HCT116 (cell line): ENCODE results near the gene TECTA. TPM values are rescaled to one million over a fixed set of nuclear protein-coding genes. Genes with fewer than 3 reads are reported as not detected.

Source experiments
- ATAC-seq: fragments of 200-7000 bp; cut with Tn5 transposase; 2 replicates; pipeline ENCODE4 v1.9.1; 2020; ENCODE audit warnings: mild to moderate bottlenecking, moderate library complexity
- BruUV-seq: library from RNA; stranded (reverse); fragments of 400-500 nt; replicated peaks from 2 replicates; lab custom pipeline; 2021; lab: Mats Ljungman, UMichigan
- CTCF ChIA-PET: fragments of 300-600 bp; sonication (Branson Sonifier 250); formaldehyde crosslinking; loops from one replicate; lab custom pipeline; 2021; ENCODE audit warnings: antibody characterized with exemption; lab: Charles Lee
- POLR2A ChIA-PET: fragments of 300-600, 350-600 bp; sonication (Branson Sonifier 250); formaldehyde crosslinking; loops from one replicate; lab custom pipeline; 2021; ENCODE audit warnings: antibody characterized with exemption; lab: Charles Lee
- RAD21 ChIA-PET, 2 experiments: fragments of 300-600 bp; sonication (Branson Sonifier 250); formaldehyde crosslinking; loops; one replicate each; lab custom pipeline; 2023; ENCODE audit warnings: low total read pairs in 2 of 2; ENCODE audit not compliant: uncharacterized antibody in 2 of 2, unreplicated experiment in 2 of 2, low non-redundant PET in 1 of 2; lab: Charles Lee
- DNase-seq: peaks from one replicate; pipeline ENCODE4 v3.0.0-alpha.2; 2010; ENCODE audit warnings: low read depth, low spot score
- H2AFZ ChIP-seq: fragments of 200-600 bp; shearing (Covaris generic), sonication (generic); 2 replicates; pipeline ENCODE4 v1.6.1; 2017; ENCODE audit warnings: low read depth, mixed run types, mixed read lengths, antibody characterized with exemption, low read length; ENCODE audit not compliant: poor library complexity, severe bottlenecking
- H3K27ac ChIP-seq: 2 replicates; pipeline ENCODE4 v1.5.1; 2012; ENCODE audit warnings: low read depth, low read length
- H3K27me3 ChIP-seq: fragments of 200-600 bp; sonication (generic); 2 replicates; pipeline ENCODE4 v1.6.1; 2016; ENCODE audit warnings: mixed run types, low read length, mixed read lengths; ENCODE audit not compliant: insufficient read depth
- H3K36me3 ChIP-seq, 2 experiments: fragments of 200-500 bp in 1 of 2; fragments of 200-600 bp in 1 of 2; sonication (Bioruptor generic) in 1 of 2; sonication (generic) in 1 of 2; 2 replicates each; pipeline versions ENCODE4 v1.5.1 to v1.6.1; 2014 to 2016; ENCODE audit warnings: low read length in 2 of 2, inconsistent platforms in 1 of 2, mixed read lengths in 1 of 2, mixed run types in 1 of 2; ENCODE audit not compliant: insufficient read depth in 2 of 2, control insufficient read depth in 1 of 2
- H3K4me1 ChIP-seq, 2 experiments: fragments of 200-600 bp in 1 of 2; sonication (generic) in 1 of 2; 2 replicates each; pipeline versions ENCODE4 v1.5.1 to v1.6.1; 2012 to 2017; ENCODE audit warnings: low read length in 2 of 2, inconsistent platforms in 1 of 2, mild to moderate bottlenecking in 1 of 2, mixed read lengths in 1 of 2, mixed run types in 1 of 2, moderate library complexity in 1 of 2; ENCODE audit not compliant: insufficient read depth in 2 of 2, control insufficient read depth in 1 of 2
- H3K4me2 ChIP-seq: fragments of 200-600 bp; sonication (generic); 2 replicates; pipeline ENCODE4 v1.6.1; 2017; ENCODE audit warnings: mixed run types, low read length, mixed read lengths
- H3K4me3 ChIP-seq, 2 experiments: fragments of 200-600 bp in 1 of 2; sonication (generic) in 1 of 2; replicated peaks in 1 of 2; 2 replicates each; pipeline ENCODE4 v1.5.1; 2011 to 2016; ENCODE audit warnings: low read length in 2 of 2, control low read depth in 1 of 2, low read depth in 1 of 2, mild to moderate bottlenecking in 1 of 2, mixed read lengths in 1 of 2, mixed run types in 1 of 2
- H3K79me2 ChIP-seq: fragments of 200-600 bp; sonication (generic); 2 replicates; pipeline ENCODE4 v1.6.1; 2017; ENCODE audit warnings: mild to moderate bottlenecking, mixed run types, low read length, moderate library complexity, mixed read lengths; ENCODE audit not compliant: insufficient read depth
- H3K9ac ChIP-seq: fragments of 200-600 bp; sonication (generic); 2 replicates; pipeline ENCODE4 v1.6.1; 2016; ENCODE audit warnings: low read length, mixed read lengths
- H3K9me2 ChIP-seq: fragments of 200-600 bp; sonication (generic), shearing (Covaris generic); 2 replicates; pipeline ENCODE4 v1.6.1; 2017; ENCODE audit warnings: mixed run types, mild to moderate bottlenecking, moderate library complexity; ENCODE audit not compliant: insufficient read depth
- H3K9me3 ChIP-seq, 2 experiments: fragments of 200-500 bp in 1 of 2; fragments of 200-600 bp in 1 of 2; sonication (Bioruptor generic) in 1 of 2; sonication (generic) in 1 of 2; 2 replicates each; pipeline ENCODE4 v1.6.1; 2014 to 2017; ENCODE audit warnings: low read length in 2 of 2, mixed read lengths in 2 of 2, inconsistent platforms in 1 of 2, low read depth in 1 of 2, mild to moderate bottlenecking in 1 of 2, mixed run types in 1 of 2, moderate library complexity in 1 of 2; ENCODE audit not compliant: control insufficient read depth in 1 of 2, insufficient read depth in 1 of 2
- H4K20me1 ChIP-seq: fragments of 200-600 bp; sonication (generic), shearing (Covaris generic); 2 replicates; pipeline ENCODE4 v1.6.1; 2017; ENCODE audit warnings: mixed run types, mild to moderate bottlenecking, moderate library complexity; ENCODE audit not compliant: insufficient read depth
- CTCF ChIP-seq, 3 experiments: fragments of 200-600 bp in 1 of 3; sonication (generic) in 1 of 3; IDR thresholded peaks in 2 of 3; conservative IDR thresholded peaks in 1 of 3; 2 replicates each; pipeline ENCODE4 v1.5.1; 2012 to 2017; ENCODE audit warnings: low read depth in 2 of 3, low read length in 2 of 3, antibody characterized with exemption in 1 of 3, borderline replicate concordance in 1 of 3, control low read depth in 1 of 3, mild to moderate bottlenecking in 1 of 3, mixed read lengths in 1 of 3, mixed run types in 1 of 3, moderate library complexity in 1 of 3; ENCODE audit not compliant: insufficient read depth in 1 of 3
- EGR1 ChIP-seq: IDR thresholded peaks from 2 replicates; pipeline ENCODE4 v1.6.1; 2012; ENCODE audit warnings: low read depth
- ELF1 ChIP-seq: IDR thresholded peaks from 2 replicates; pipeline ENCODE4 v1.6.1; 2012; ENCODE audit warnings: low read depth, borderline replicate concordance
- EZH2 ChIP-seq: fragments of 200-600 bp; sonication (generic); IDR thresholded peaks from 2 replicates; pipeline ENCODE4 v1.6.1; 2017; ENCODE audit warnings: antibody characterized with exemption, mixed run types
- EZH2phosphoT487 ChIP-seq: fragments of 200-600 bp; IDR thresholded peaks from 2 replicates; pipeline ENCODE4 v1.6.1; 2018; ENCODE audit warnings: antibody characterized with exemption, borderline replicate concordance
- FOSL1 ChIP-seq: IDR thresholded peaks from 2 replicates; pipeline ENCODE4 v1.6.1; 2012; ENCODE audit warnings: low read depth
- JUND ChIP-seq: IDR thresholded peaks from 2 replicates; pipeline ENCODE4 v1.6.1; 2012
- MAX ChIP-seq: IDR thresholded peaks from 2 replicates; pipeline ENCODE4 v1.6.1; 2012
- POLR2AphosphoS5 ChIP-seq: IDR thresholded peaks from 2 replicates; pipeline ENCODE4 v1.6.1; 2011; ENCODE audit warnings: mild to moderate bottlenecking, low read depth, low read length, moderate library complexity
- RAD21 ChIP-seq: IDR thresholded peaks from 2 replicates; pipeline ENCODE4 v1.6.1; 2012; ENCODE audit warnings: low read depth, mild to moderate bottlenecking
- SP1 ChIP-seq: IDR thresholded peaks from 2 replicates; pipeline ENCODE4 v1.6.1; 2012; ENCODE audit warnings: low read depth
- SRF ChIP-seq: IDR thresholded peaks from 2 replicates; pipeline ENCODE4 v1.6.1; 2012; ENCODE audit warnings: low read depth
- TCF7L2 ChIP-seq: IDR thresholded peaks from 2 replicates; pipeline ENCODE4 v1.7.0; 2011; ENCODE audit warnings: borderline replicate concordance, inconsistent platforms; ENCODE audit not compliant: insufficient read depth, insufficient read length; ENCODE audit errors: extremely low read depth
- YY1 ChIP-seq: IDR thresholded peaks from 2 replicates; pipeline ENCODE4 v1.6.1; 2011; ENCODE audit warnings: low read length, low read depth, moderate library complexity, mild to moderate bottlenecking; ENCODE audit not compliant: insufficient replicate concordance; ENCODE audit errors: extremely low read depth
- ZFX ChIP-seq: fragments of 450-650 bp; IDR thresholded peaks from 2 replicates; pipeline ENCODE4 v1.6.1; 2017
- ZNF274 ChIP-seq: fragments of 200-500 bp; sonication (Bioruptor generic); IDR thresholded peaks from 2 replicates; pipeline ENCODE4 v1.6.1; 2014; ENCODE audit warnings: mild to moderate bottlenecking, low read depth, low read length, inconsistent platforms
- intact Hi-C: fragments of 100-400 bp; cut with micrococcal nuclease; formaldehyde crosslinking; loops from 2 replicates; pipeline ENCODE4 v1.10.0; 2022
- total RNA-seq: library from RNA; stranded (reverse); gene quantifications from one replicate; pipeline ENCODE4 v1.2.1, GENCODE V29; 2021; ENCODE audit not compliant: unreplicated experiment

The TECTA gene
- total RNA-seq, 1 experiment from 2014 or later = 0.81 TPM

GRCh38 chr11:121131656-121132055 is 30.6 kb downstream of the TECTA start:
- DNase-seq = no peak
- no peak for ATAC-seq
- POLR2A ChIA-PET = no interaction called here
- peak overlapping the region; percentile 83 for H2AFZ ChIP-seq
- H3K4me2 ChIP-seq = peak overlapping the region; percentile 69
- H3K36me3 ChIP-seq = no peaks in the 10 kb centered on the region
- no peaks in the 10 kb centered on the region for H4K20me1 ChIP-seq
- no peak overlapping the region for H3K4me3 ChIP-seq
- intact Hi-C loops = no loop called here
- H3K27ac ChIP-seq = peak overlapping the region; percentile 33; the same call in 1 of the 2 replicates
- no peaks in the 10 kb centered on the region for H3K79me2 ChIP-seq
- peaks cover 25 to 33% of the 10 kb centered on the region in 2 experiments for H3K4me1 ChIP-seq
- TF ChIP-seq EZH2phosphoT487 = no peak
- TF ChIP-seq SRF = no peak
- TF ChIP-seq EGR1 = no peak
- no peak for TF ChIP-seq JUND
- TF ChIP-seq RAD21 = no peak
- no peak for TF ChIP-seq EZH2
- TF ChIP-seq ZFX = no peak
- TF ChIP-seq MAX = no peak
- TF ChIP-seq YY1 = no peak
- no peak for TF ChIP-seq TCF7L2
- H3K27me3 ChIP-seq = no peaks in the 10 kb centered on the region
- CTCF ChIA-PET = no interaction called here
- RAD21 ChIA-PET = no interaction called here
- no peak overlapping the region for H3K9ac ChIP-seq
- BruUV-seq = no TSS peak
- no peaks in the 10 kb centered on the region for H3K9me2 ChIP-seq
- no peaks in the 10 kb centered on the region for H3K9me3 ChIP-seq

GRCh38 chr11:121132211-121132976 is 31.4 kb downstream of the TECTA start:
- ChIA-PET CTCF (interaction anchor here (1.1 kb wide), 1 partner anchor 62 kb away, joined by 3 read pairs; no protein-coding TSS in a partner anchor), POLR2A (no interaction called here)
- no peak for TF ChIP-seq ZNF274
- TF ChIP-seq MAX = 0 out of 2 replicates have a peak, but pooled peaks have one; percentile 53
- TF ChIP-seq FOSL1 = peak; percentile 42; the same call in 1 of the 2 replicates
- TF ChIP-seq ELF1 = no peak
- no peak for TF ChIP-seq YY1
- TF ChIP-seq RAD21 = 0 out of 2 replicates have a peak, but pooled peaks have one; percentile 10
- peak; percentile 8 to 59 (median 47); a peak in 4 of 6 replicates for TF ChIP-seq CTCF (IDR thresholded peaks at IDR 0.05 in 2 of 3, conservative IDR thresholded peaks at IDR 0.05 in 1 of 3; ENCODE audit: borderline replicate concordance in 1 of 3, insufficient read depth in 1 of 3, low read depth in 2 of 3, low read length in 2 of 3)
- no peak for TF ChIP-seq SRF
- no peak for TF ChIP-seq SP1
- TF ChIP-seq POLR2AphosphoS5 = no peak
- TF ChIP-seq EZH2phosphoT487 = no peak
- no peak for TF ChIP-seq TCF7L2

More at GRCh38 chr11:121132211-121132976, 31.4 kb downstream of the TECTA start:
- H3K27me3 ChIP-seq = no peaks in the 10 kb centered on the region
- RAD21 ChIA-PET = no interaction called here
- H3K27ac ChIP-seq = peak overlapping the region; percentile 33; the same call in 1 of the 2 replicates
- no peaks in the 10 kb centered on the region for H3K36me3 ChIP-seq
- DNase-seq (peak; percentile 54), ATAC-seq (peak; percentile 80)
- H4K20me1 ChIP-seq = no peaks in the 10 kb centered on the region
- no peaks in the 10 kb centered on the region for H3K79me2 ChIP-seq
- no peak overlapping the region for H3K9ac ChIP-seq
- no peaks in the 10 kb centered on the region for H3K9me2 ChIP-seq
- no peaks in the 10 kb centered on the region for H3K9me3 ChIP-seq
- BruUV-seq = no TSS peak
- peak overlapping the region; percentile 83 for H2AFZ ChIP-seq
- H3K4me2 ChIP-seq = peak overlapping the region; percentile 69
- H3K4me1 ChIP-seq = peaks cover 25 to 33% of the 10 kb centered on the region in 2 experiments
- intact Hi-C loops = no loop called here
- H3K4me3 ChIP-seq = peak overlapping the region in 1 of 2 experiments; percentile 22; a peak in 1 of 4 replicates
